Adrenal gland (tissue), 12 donors: ENCODE measurements around the gene SRGAP2B. TPM values are rescaled to one million over a fixed set of nuclear protein-coding genes. Genes with fewer than 3 reads are reported as not detected.
A peak's percentile ranks its signal among the peaks of the same experiment; 100 is the strongest.
"Not testable (repeated sequence)": the region's sequence is repeated elsewhere in the genome, so short reads cannot be mapped to it uniquely, and the experiment has no call there.

Source experiments
- DNase-seq, 7 donors: peaks; one replicate each; pipeline ENCODE4 v3.0.0-alpha.2; 2019 to 2020
- H3K27ac ChIP-seq, 5 donors: fragments of 200-600 bp; sonication (generic) in 4 of 5; 1 replicate in 3 of 5; 2 replicates in 2 of 5; pipeline versions ENCODE4 v1.5.1 to v1.8.0; 2016 to 2020; ENCODE audit warnings: mild to moderate bottlenecking in 1 of 5
- H3K27me3 ChIP-seq: fragments of 200-600 bp; 2 replicates; pipeline ENCODE4 v1.8.0; 2021
- H3K36me3 ChIP-seq, 2 donors: fragments of 200-600 bp; replicated peaks in 1 of 2; 1 replicate in 1 of 2; 2 replicates in 1 of 2; pipeline versions ENCODE4 v1.5.1 to v1.8.0; 2018 to 2022
- H3K4me1 ChIP-seq, 2 donors: fragments of 200-600 bp; replicated peaks in 1 of 2; 1 replicate in 1 of 2; 2 replicates in 1 of 2; pipeline versions ENCODE4 v1.5.1 to v1.8.0; 2018 to 2021
- H3K4me3 ChIP-seq, 4 donors: fragments of 200-600 bp; sonication (generic) in 3 of 4; one replicate each; pipeline ENCODE4 v1.5.1; 2016 to 2018
- H3K9me3 ChIP-seq, 3 donors: fragments of 200-600 bp; sonication (generic) in 1 of 3; replicated peaks in 1 of 3; 1 replicate in 2 of 3; 2 replicates in 1 of 3; pipeline versions ENCODE4 v1.5.1 to v1.8.0; 2016 to 2021
- WGBS, 4 donors: extraction: QIAGEN DNeasy Blood & Tissue Kit in 2 of 4; methylation state at CpG; one replicate each; pipeline versions ENCODE4 v1.1.5 to v1.1.7; 2013 to 2017; 5-methylcytosine and 5-hydroxymethylcytosine counted together
- intact Hi-C, 2 donors: fragments of 100-400 bp; cut with DNase I; formaldehyde crosslinking; loops; one replicate each; pipeline versions ENCODE4 v1.14.1 to v1.15.0; 2022 to 2023
- polyA plus RNA-seq, 3 donors: library from polyadenylated mRNA; stranded (reverse); fragments of 200-250 nt in 2 of 3; fragments of 350-450 nt in 1 of 3; fragmentation: Illumina TruSeq in 1 of 3; extraction: RNeasy Lipid Tissue Mini Kit (QIAGEN cat#74804) in 1 of 3; gene quantifications; one replicate each; pipeline ENCODE4 v1.2.3, GENCODE V29; 2013 to 2014
- total RNA-seq, 9 donors: library from RNA; depleted of rRNA in 4 of 9; stranded (reverse); fragments of >200 nt in 4 of 9; fragments of 120-200 nt in 1 of 9; fragmentation: NEBNext Ultra II Directional in 1 of 9; extraction: Animal tissue kit (Norgen Biotek cat#: 25700) in 1 of 9; gene quantifications; one replicate each; pipeline versions ENCODE4 v1.1.0 to v1.2.4, GENCODE V29; 2013 to 2023
- donor health status: healthy with polysubstance abuse.
- donor health status: Bipolar disorder and iron deficiency.
- donor health status: DM: yes; HTN: yes; CAD: no.
- donor health status: DM: no; HTN: no; CAD: no.
- donor health status: DM: no; HTN: no; CAD: no.
- donor health status: DM: yes; HTN: yes; CAD: no.

Gene SRGAP2B
- total and polyA plus RNA-seq, 12 donors: 6.0 to 79.4 (median 31.2) TPM

- H3K27me3 ChIP-seq, intact Hi-C loops, DNase-seq, H3K9me3 ChIP-seq, H3K4me1 ChIP-seq, H3K27ac ChIP-seq, H3K4me3 ChIP-seq, H3K36me3 ChIP-seq: not testable (repeated sequence)
- no CpG with 5 or more reads among the region's 7 CpGs for WGBS, 4 donors
Observed at GRCh38 chr1:145122344-145123061, 27.4 kb upstream of the SRGAP2B start.

DNA sequence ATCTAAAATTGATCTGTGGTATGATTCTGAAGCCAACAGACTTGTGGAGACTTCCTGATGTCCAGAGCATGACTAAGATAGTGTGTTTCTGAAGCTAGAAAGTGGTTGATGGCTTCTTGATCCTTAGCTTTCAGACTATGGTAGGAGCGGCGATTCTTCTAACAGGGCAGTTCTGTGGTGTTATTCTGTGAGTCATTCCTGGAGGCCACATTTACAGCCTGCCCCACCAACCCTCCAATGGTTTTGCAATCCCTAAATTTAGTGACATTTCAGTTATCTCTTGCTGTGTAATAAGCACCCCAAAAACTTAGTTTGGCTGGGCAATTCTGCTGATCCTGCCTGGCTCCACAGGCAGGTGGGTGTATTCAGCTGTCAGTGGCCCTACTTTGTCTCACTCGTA is 24.7 kb upstream of the SRGAP2B start:
- intact Hi-C loops, H3K27ac ChIP-seq, DNase-seq, H3K27me3 ChIP-seq, H3K9me3 ChIP-seq, H3K4me3 ChIP-seq, H3K4me1 ChIP-seq, H3K36me3 ChIP-seq: not testable (repeated sequence)
- no CpG with 5 or more reads among the region's 3 CpGs for WGBS, 4 donors

DNA sequence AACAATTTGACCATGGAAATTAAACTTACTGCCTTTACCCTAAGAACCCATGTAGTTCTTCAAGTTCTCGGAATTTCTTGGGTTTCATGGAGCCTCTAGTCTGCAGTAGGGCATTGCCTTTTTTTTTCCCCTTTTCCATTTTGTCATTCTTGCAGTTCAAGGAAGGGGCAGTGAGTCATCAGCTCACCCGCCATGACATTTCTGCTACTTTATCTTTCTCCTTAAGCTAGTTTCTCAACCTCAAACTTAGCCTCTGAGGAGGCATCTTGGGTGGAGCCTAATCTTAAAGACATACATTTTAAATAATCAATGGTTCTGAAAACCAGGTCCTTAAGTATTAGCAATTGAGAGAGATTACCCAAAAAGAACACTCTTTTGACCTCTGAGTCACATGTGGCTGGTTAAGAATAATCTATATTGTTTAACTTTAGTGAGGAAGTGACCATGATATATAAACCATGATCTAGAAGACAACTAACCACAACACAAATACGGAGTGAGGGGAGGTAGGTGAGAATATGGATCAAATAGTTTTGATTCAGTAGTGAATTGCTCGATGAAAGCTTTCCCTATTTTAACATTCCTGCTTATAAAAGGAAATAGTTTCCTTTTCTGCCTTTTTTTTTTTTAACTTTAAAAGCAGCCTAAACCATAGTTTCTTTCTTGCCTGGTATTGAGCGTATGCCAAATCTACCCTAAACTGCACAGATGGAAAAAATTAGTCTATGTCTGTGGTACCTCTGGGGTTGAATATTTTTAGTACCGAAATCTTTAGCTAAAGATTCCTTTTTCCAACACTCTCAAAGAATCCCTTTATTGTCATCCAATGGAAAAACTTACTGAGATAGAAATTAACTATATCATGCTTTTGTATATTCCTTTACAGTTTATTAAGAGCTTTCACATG is 20.7 kb upstream of the SRGAP2B start:
- H3K36me3 ChIP-seq, H3K9me3 ChIP-seq, H3K27ac ChIP-seq, H3K4me1 ChIP-seq, H3K27me3 ChIP-seq, H3K4me3 ChIP-seq, intact Hi-C loops, DNase-seq: not testable (repeated sequence)
- no CpG with 5 or more reads among the region's 6 CpGs for WGBS, 4 donors

GRCh38 chr1:145114560-145115057 is 19.5 kb upstream of the SRGAP2B start:
- H3K4me3 ChIP-seq, H3K27ac ChIP-seq, H3K27me3 ChIP-seq, H3K36me3 ChIP-seq, intact Hi-C loops, H3K4me1 ChIP-seq, H3K9me3 ChIP-seq, DNase-seq: not testable (repeated sequence)
- no CpG with 5 or more reads among the region's 1 CpG for WGBS, 4 donors

DNA sequence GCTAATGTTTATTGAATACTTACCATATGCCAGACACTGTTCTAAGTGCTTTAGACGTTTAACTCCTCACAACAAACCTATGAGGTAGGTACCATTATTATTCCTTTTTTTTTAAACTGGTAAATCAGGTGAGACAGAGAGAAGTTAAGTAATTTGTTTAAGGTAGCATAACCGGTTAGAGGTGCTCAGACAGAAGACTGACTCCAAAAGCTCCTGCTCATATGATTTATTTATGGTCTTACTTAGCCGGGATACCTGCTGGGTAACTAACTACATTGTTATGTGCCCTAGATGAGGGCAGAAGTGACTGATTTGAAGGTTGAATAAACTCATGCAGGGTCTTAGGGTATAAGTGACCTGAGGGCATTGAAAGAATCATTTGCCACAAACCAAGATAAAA is 17.6 kb upstream of the SRGAP2B start:
- H3K4me1 ChIP-seq, H3K27me3 ChIP-seq, H3K36me3 ChIP-seq, DNase-seq, H3K4me3 ChIP-seq, H3K9me3 ChIP-seq, intact Hi-C loops, H3K27ac ChIP-seq: not testable (repeated sequence)
- WGBS, 4 donors: no CpG with 5 or more reads among the region's 3 CpGs

DNA sequence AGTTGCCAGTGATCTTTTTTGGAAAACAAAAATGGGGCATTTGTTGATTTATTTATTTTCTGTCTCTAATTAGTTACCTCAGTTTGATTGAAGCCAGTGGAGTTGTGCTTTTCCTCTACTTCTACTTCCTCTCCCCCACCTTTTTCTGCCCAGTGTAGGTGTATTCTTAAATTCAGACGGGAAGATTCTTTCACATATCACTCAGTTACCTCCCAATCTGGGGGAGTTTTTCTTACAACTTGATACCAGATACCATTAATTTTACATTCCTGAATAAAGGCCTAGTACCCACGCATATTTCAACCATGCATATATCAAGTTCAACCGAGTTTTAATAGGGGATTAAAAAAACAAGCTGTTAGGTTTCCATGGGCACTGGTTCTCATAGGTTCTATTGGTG is 16.5 kb upstream of the SRGAP2B start:
- H3K9me3 ChIP-seq, H3K27ac ChIP-seq, H3K27me3 ChIP-seq, H3K36me3 ChIP-seq, intact Hi-C loops, DNase-seq, H3K4me1 ChIP-seq, H3K4me3 ChIP-seq: not testable (repeated sequence)
- no CpG with 5 or more reads among the region's 3 CpGs for WGBS, 4 donors

DNA sequence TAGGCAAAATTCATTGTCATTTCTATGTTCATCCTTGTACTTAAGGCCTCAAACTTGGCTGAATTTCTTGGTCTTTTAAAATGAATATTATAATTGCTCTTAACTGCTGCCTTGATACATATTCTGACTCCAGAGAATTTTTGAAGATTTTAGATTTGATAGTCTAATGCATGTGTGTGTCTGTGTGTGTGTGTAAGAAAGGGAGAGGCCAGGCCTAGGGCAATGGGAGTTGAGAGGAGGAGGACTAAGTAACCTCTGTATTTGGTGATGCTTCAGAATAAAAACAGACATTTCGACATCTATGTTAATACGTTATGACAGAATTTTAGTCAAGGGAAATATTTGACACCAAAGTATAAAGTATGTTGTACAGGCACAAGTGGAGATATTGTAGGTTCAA is 8.2 kb upstream of the SRGAP2B start:
- no CpG with 5 or more reads among the region's 2 CpGs for WGBS, 4 donors
- H3K27ac ChIP-seq, H3K36me3 ChIP-seq, H3K9me3 ChIP-seq, H3K4me1 ChIP-seq, H3K27me3 ChIP-seq, DNase-seq, H3K4me3 ChIP-seq, intact Hi-C loops: not testable (repeated sequence)

DNA sequence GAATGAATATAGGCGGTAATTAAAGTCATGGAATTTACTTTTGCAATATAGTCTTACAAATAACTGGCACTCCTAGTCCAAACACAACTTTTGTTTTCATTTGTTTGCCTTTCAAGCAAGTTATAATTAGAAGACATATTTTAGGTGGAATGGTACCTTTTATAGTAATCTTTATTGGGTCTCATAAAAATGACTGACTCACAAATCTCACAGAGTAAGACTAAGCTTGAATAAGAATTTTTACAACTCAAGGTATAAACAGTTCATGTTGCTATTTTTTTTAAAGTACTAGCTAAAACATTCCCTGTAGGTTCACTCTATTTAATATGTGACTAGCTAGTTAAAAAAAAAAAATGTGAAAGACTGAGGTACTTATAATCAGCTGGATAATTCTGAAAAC is 6.6 kb upstream of the SRGAP2B start:
- intact Hi-C loops, H3K4me1 ChIP-seq, H3K27ac ChIP-seq, H3K36me3 ChIP-seq, DNase-seq, H3K27me3 ChIP-seq, H3K4me3 ChIP-seq, H3K9me3 ChIP-seq: not testable (repeated sequence)
- 83 to 100% methylated on average over 1 of the region's 1 CpG; no CpG with 5 or more reads in 2 of the 4 donors for WGBS, 4 donors

GRCh38 chr1:145094655-145095211 is 395 bp downstream of the SRGAP2B start:
- H3K4me1 ChIP-seq, intact Hi-C loops, H3K36me3 ChIP-seq, H3K27me3 ChIP-seq, H3K9me3 ChIP-seq: not testable (repeated sequence)
- peak overlapping the region in 1 of 4 donors; percentile 50 for H3K4me3 ChIP-seq
- peak; percentile 5 to 51 (median 24) for DNase-seq
- 0% methylated on average over 7 to 8 of the region's 46 CpGs; no CpG with 5 or more reads in 2 of the 4 donors for WGBS, 4 donors
- peak overlapping the region in 2 of 5 donors; percentile 63 to 86 for H3K27ac ChIP-seq
